Measurements from ENCODE around the gene HELZ.

HELZ gene

DNA sequence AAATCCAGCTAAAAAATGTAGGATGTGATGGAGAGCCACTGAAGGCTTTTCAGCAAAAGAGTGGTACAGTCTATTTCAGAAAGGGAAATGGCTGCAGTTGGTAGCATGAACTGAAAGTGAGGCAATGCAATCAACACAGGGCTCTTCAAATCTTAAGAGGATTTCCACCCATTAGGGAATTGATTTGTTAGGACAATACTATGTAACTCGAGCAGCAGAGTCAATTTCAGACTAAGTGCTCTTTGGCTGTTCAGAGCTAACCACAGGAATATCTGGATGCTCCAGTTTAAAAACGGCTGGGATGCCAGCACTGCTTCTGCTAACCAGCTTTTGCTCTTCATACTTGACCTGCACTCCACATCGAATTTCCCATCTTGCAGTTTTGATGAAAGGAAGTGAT is 176.0 kb downstream of the HELZ start:
- no peak for DNase-seq

- no peak for DNase-seq
Observed at GRCh38 chr17:67067571-67068482, 177.2 kb downstream of the HELZ start.

GRCh38 chr17:67066717-67067116 is 178.3 kb downstream of the HELZ start:
- no peak for DNase-seq

DNA sequence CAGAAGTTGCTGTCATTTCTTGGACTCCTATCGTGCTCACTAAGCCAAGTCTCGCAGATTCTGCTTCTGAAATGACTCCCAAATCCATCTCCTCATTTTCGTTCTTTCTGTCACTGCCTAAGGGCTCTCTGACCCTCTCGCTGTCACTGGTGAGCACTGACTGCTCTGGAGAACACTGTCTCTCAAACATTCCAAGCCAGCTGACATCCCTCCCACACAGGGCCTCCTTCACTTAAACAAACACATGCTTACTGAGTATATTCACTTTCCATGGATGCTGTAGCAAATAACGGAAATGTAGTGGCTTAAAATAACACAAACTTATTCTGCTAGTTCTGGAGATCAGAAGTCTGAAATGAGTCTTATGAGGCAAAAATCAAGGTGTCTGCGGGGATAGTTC is 181.9 kb downstream of the HELZ start:
- no peak for DNase-seq

GRCh38 chr17:67059372-67059771 is 185.6 kb downstream of the HELZ start:
- DNase-seq: no peak

DNA sequence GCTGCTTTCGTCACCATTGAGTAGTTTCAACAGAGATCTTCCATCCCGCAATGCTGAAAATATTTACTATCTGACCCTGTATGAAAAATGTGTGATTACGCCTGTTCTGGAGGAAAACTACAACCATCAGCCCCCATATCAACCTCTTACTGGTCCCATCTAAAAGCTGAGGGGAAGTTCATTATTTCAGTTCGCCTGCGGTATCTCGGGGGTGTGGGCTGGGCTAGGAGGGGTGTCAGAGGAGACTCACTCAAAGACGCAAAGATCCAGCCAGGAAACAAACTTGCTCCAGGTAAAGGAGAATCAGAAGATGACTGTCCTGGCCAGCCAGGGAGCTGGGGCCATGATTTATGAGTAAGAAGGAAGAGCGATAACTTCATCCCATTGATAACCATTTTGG is 187.0 kb downstream of the HELZ start:
- no peak for DNase-seq

DNA sequence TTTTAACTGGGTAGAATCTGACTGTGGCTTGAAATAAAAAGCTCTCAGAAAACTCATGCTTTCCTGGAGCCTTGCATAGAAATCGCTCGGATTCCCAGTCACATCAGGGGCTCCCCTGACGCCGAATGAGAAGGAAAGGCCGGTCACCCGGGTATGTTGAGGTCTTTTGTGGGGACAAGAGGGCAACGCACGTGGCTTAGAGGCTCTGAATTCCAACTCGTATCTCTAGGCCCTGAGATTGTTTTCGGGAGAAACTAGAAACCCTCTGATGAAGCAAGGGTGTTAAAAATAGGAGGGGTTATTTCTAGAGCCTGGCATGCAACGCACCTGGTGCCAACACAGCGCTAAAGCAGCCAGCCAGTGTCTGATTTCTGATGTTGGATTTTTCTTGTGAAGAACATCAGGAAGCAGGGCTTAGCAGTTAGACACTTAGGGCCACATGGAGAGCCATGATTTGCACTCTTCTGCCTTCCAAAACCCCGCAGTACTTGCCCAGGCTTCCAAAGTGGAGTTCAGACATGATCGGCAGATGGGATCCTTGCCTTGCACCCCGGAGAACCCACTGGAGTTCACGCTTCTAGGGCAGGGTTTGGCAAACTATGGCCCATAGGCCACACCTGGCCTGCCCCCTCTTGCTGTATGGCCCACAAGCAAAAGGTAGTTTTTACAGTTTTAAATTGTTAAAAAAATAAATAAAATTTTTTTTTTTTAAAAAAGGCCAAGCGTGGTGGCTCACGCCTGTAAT is 188.1 kb downstream of the HELZ start:
- no peak for DNase-seq

- no peak for DNase-seq
Observed at GRCh38 chr17:67055811-67056745, 188.9 kb downstream of the HELZ start.

- DNase-seq: no peak
Observed at GRCh38 chr17:67055041-67055443, 190.0 kb downstream of the HELZ start.

DNA sequence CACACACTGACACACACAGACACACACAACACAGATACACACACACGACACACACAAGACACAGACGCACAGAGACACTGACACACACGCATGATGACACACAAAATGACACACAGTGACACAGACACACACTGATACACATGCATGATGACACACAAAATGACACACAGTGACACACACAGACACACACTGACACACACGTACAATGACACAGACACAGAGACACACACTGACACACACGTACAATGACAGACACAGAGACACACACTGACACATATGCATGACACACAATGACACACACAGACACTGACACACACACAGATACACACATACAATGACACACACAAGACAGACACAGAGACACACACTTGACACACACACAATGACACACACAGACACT is 190.4 kb downstream of the HELZ start:
- no peak for DNase-seq

DNA sequence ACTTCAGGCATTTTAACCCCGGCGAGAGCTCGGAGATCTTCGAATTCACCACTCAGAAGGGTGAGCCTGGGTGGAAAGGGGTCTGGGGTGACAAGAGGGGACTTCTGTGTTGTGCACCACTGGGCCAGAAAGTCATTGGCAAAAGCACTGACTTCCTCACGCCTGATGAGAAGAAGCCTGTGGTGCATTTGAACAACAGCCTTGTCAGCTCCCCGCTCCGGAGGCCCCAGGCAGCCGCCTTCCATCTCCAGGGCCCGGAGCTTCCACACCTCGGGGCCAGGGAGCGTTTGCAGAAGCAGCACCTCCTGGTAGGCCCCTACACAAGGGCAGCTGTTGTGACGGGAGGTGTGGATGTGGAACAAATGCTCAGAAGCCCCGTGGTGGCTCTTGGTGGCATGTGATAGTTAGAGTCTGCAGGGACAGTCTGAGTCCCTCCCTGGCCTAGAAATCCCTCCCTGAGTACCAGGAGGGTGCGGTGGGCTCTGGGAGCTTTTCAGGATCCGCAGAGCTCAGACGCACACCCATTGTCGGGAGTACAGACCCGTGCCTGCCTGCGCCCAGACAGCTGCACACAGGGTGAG is 190.9 kb downstream of the HELZ start:
- DNase-seq: no peak

DNA sequence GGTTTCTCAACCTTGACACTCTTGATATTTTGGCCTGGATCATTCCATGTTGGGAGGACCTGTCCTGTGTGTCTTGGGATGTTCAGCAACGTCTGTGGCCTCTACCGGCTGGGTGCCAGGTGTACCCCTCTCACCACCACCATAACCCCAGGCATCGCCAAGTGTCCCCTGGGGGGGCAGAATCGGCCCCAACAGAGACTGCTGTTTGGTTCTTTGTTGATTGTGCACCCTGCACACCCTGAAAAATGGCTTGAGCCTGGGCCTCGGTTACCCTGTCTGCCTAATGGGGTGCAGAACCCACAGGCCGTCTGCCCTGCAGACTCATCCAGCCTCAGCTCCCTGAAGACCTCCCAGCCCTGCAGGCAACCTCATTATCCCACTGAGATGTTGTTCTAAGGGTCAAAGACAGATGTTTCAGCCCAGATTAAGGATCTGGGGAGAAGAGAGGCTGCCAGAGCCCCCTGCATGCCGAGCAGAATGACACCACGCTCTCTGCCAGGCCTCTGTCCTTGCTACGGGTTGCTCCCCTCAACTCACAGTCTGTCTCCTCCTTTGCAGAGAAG is 191.5 kb downstream of the HELZ start:
- DNase-seq: no peak

DNA sequence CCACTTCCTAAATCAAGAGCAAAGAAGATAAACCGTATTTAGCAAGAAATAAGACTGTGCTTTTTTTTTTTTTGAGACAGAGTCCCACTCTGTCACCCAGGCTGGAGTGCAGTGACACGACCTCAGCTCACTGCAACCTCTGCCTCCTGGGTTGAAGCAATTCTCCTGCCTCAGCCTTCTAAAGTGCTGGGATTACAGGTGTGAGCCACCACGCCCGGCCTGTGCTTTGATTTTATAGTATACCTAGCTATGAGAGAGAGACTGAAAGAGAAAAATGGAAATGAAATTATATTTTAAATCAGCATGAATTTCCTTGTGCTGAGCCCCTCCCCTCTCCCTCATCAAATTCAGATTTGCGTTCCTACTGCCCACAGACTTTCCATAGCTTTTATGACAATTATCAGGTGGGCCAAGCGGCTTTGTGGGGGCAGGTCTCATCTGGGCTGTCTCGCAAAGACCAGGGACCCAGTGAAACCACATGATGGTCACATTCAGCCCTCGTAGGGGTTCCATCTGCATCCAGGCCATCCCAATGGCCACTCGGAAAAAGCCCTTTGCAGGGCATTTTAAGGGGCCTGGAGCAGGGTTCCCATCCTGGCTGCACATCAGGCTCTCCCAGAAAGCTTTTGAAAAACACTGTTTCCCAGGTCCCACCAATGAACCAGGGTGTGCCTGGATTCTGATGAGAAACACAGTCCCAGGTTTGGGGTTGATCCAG is 192.1 kb downstream of the HELZ start:
- DNase-seq: no peak

GRCh38 chr17:67051837-67052236 is 193.2 kb downstream of the HELZ start:
- peak; percentile 15 for DNase-seq

- DNase-seq: no peak
Observed at GRCh38 chr17:67051155-67051538, 193.8 kb downstream of the HELZ start.

GRCh38 chr17:67050471-67051154 is 194.4 kb downstream of the HELZ start:
- DNase-seq: no peak

DNA sequence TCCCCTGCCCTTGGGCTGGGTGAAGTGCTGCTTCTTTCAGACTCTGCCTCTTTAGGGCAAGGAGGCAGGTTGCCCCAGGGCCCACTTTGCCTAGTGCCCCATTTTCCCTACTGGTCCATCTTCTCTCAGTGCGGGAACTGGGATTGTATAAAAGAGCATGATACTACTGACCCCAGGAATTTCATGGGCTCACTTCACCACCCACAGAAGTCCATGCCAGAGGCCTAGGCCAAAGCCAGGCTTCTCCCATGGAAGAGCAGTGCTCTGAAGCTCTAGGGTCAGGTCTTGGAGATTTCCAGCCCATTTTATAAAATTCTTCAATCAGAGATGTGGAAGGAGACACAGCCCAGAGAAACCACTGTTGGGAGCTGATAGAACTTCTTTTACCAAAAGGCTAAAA is 194.9 kb downstream of the HELZ start:
- DNase-seq: no peak

DNA sequence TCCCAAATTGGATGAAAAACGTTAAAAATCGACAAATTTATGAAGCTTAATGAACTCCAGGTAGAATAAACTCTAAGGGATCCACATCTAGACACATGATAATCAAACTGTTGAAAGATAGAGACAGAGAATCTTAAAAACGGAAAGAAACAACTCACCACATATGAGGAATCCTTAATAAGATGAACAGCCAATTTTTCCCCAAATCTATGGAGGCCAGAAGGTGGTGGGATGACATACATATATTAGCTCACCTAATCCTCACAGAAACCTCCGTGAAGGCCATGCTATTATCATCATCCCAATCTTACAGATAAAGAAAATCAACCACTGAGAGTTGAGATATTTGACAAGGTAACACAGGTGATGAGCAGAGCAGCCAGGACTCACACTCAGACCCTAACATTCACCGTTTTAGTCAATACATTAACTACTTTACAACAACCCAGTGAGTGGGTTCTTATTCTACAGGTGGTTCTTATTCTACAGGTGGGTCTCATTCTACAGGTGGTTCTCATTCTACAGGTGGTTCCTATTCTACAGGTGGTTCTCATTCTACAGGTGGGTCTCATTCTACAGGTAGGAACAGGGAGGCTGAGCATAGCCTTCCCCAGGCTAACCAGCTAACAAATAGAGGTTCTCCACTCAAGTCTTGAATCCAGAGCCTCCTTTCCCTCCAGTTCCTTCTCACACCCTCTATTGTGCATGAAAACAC is 195.8 kb downstream of the HELZ start:
- no peak for DNase-seq

- DNase-seq: no peak
Observed at GRCh38 chr17:67047382-67047781, 197.6 kb downstream of the HELZ start.

DNA sequence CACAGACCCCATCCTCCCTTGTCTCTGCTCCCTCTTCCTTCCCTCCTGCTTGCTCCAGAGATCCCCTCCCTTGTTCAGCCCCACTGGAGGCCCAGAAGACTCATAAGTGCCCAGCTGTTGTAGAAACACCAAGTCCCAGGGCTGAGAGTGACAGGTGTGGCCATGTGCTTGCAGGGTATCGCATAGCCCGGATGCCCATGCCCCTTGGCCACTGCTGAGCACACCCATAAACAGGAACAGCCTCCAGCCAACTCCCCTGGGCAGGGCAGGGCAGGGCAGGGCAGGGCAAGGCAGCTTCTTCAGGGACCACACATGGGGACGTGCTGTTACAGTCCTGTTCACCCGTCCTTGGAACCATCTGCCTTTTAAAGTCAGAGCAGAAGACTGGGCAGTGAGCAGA is 198.6 kb downstream of the HELZ start:
- DNase-seq: no peak

Measured in suppressor macrophage treated with lipopolysaccharide for 4 hours (primary cell).